H1 (cell line): ENCODE data around the gene MGMT. TPM values are rescaled to one million over a fixed set of nuclear protein-coding genes. Genes with fewer than 3 reads are reported as not detected.

Experiments used
- BRCA1 ChIP-seq: IDR thresholded peaks from 2 replicates; pipeline ENCODE4 v1.6.1; 2012; ENCODE audit warnings: low read depth, low read length, improper control_type of control experiment
- CBX5 ChIP-seq: fragments of 300-800, 300-1000 bp; sonication (generic); IDR thresholded peaks from 2 replicates; pipeline ENCODE4 v1.7.1; 2016; ENCODE audit warnings: antibody characterized with exemption, low read length, low read depth
- CEBPB ChIP-seq: IDR thresholded peaks from 2 replicates; pipeline ENCODE4 v1.6.1; 2012; ENCODE audit warnings: low read depth, low read length
- HDAC2 ChIP-seq, 2 experiments: fragments of 300-600 bp in 1 of 2; sonication (generic) in 1 of 2; IDR thresholded peaks; 2 replicates each; pipeline ENCODE4 v1.6.1; 2011 to 2012; ENCODE audit warnings: low read depth in 2 of 2, low read length in 2 of 2, mild to moderate bottlenecking in 2 of 2, moderate library complexity in 2 of 2, borderline replicate concordance in 1 of 2, inconsistent platforms in 1 of 2
- KDM4A ChIP-seq: IDR thresholded peaks from one replicate; pipeline ENCODE4 v1.7.1; 2012; ENCODE audit warnings: low read depth, mild to moderate bottlenecking, moderate library complexity, low read length, inconsistent platforms; ENCODE audit not compliant: severe bottlenecking
- KDM5A ChIP-seq: fragments of 200-600 bp; IDR thresholded peaks from 2 replicates; pipeline ENCODE4 v1.7.1; 2012; ENCODE audit warnings: mild to moderate bottlenecking, low read length, inconsistent platforms, mixed read lengths
- POLR2A ChIP-seq, 2 experiments: IDR thresholded peaks; 1 replicate in 1 of 2; 2 replicates in 1 of 2; pipeline ENCODE4 v1.6.1; 2011; ENCODE audit warnings: low read depth in 2 of 2, low read length in 2 of 2, mild to moderate bottlenecking in 2 of 2; ENCODE audit errors: control extremely low read depth in 1 of 2
- RFX5 ChIP-seq: IDR thresholded peaks from 2 replicates; pipeline ENCODE4 v1.6.1; 2011; ENCODE audit warnings: low read depth, low read length, improper control_type of control experiment, borderline replicate concordance
- SRF ChIP-seq: IDR thresholded peaks from 2 replicates; pipeline ENCODE4 v1.6.1; 2011; ENCODE audit warnings: mild to moderate bottlenecking, low read depth, low read length, moderate library complexity
- polyA plus RNA-seq, 7 experiments: library from polyadenylated mRNA; depleted of rRNA in 3 of 7; stranded (reverse) in 5 of 7; unstranded in 2 of 7; fragments of >200 nt in 5 of 7; fragments of 200-250 nt in 2 of 7; gene quantifications; 1 replicate in 5 of 7; 2 replicates in 1 of 7; 4 replicates in 1 of 7; pipeline versions ENCODE4 v1.2.1 to v1.2.3, GENCODE V29; 2011 to 2013; ENCODE audit warnings: missing spikeins in 2 of 7, mixed read lengths in 2 of 7
- total RNA-seq: library from RNA; stranded (reverse); fragmentation: NEBNext Ultra II Directional; extraction: Animal tissue kit (Norgen Biotek cat#: 25700); gene quantifications from 2 replicates; pipeline ENCODE4 v1.2.1, GENCODE V29; 2021

MGMT gene
- total and polyA plus RNA-seq, 2 of the 8 experiments (the other 6 are each of a cell fraction or from before 2014, with no cell fraction given) = 9.9 to 10.7 TPM

- no peak for TF ChIP-seq CEBPB
- no peak for TF ChIP-seq KDM4A
- TF ChIP-seq RFX5 = no peak
- no peak for TF ChIP-seq BRCA1
- no peak for TF ChIP-seq CBX5
- TF ChIP-seq HDAC2 (IDR thresholded peaks at IDR 0.05; ENCODE audit: borderline replicate concordance in 1 of 2, low read depth in 2 of 2, low read length in 2 of 2) = no peak
- TF ChIP-seq SRF = no peak
- no peak for TF ChIP-seq POLR2A (IDR thresholded peaks at IDR 0.05; ENCODE audit: control extremely low read depth in 1 of 2, low read depth in 2 of 2, low read length in 2 of 2)
- TF ChIP-seq KDM5A = no peak
- TF ChIP-seq, all 59 proteins: peak for 0
Measured at GRCh38 chr10:129769381-129770116, 302.5 kb downstream of the MGMT start (continued).
